HG02970 (cell line): ENCODE measurements around the gene SLC39A11.
"Not testable (repeated sequence)": the region's sequence is repeated elsewhere in the genome, so short reads cannot be mapped to it uniquely, and the experiment has no call there.

ENCODE experiments used
- ATAC-seq: cut with Tn5 transposase; IDR thresholded peaks from one replicate; pipeline ENCODE4 v1.9.1; 2021; ENCODE audit warnings: mild to moderate bottlenecking, moderate library complexity, moderate number of reproducible peaks; ENCODE audit not compliant: unreplicated experiment, low FRiP score

The SLC39A11 gene

DNA sequence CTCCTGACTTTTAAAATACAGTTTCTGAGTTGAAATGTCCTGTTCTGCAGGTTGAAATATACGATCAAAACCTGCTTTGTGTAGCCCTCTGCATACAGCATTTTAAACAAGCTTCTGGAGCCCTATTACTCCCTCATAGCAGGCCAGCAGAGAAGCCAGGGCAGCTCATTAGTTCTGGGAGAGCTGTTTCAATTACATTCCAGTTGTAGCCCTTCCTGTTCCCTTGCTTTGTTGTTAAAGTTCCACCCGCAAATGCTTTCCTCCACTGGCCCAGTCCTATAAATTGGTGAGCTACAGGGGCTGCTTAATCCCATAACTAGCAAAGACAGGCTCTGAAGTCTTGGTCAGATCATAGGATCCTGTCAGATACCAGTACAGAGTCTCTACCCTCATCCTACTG is 162.5 kb downstream of the SLC39A11 start:
- ATAC-seq = no peak

DNA sequence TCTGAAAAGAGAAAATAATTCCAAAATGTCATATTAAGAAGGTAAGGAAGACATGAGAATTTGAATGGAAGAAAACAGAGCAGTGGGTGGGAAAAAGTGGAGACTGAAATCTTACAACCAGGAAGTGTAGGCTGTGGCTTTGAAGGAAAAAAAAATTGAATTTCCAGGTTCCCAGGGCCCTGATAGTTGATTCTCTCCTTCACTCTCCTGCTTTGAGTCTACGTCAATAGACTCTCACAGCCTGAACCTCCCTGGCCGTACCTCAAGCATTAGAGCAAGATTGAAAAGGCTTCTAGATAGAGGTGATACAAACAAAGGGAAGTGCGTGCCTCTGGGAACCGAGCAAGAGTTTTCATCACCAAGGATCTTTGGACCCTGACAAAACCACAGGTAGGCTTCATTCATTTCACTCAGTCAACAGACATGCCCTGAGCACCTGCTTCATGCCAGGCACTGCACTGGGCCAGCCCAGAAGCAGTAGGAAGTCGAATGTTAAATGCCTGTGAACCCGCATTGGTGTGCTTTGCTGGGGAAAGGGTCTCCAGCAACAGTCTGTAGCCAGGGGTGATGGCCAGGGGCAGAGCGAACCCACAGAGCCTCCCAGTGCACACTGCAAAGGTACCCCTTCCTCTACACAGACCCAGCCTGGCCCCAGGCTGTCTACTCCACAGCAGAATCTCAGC is 163.9 kb downstream of the SLC39A11 start:
- no peak for ATAC-seq

DNA sequence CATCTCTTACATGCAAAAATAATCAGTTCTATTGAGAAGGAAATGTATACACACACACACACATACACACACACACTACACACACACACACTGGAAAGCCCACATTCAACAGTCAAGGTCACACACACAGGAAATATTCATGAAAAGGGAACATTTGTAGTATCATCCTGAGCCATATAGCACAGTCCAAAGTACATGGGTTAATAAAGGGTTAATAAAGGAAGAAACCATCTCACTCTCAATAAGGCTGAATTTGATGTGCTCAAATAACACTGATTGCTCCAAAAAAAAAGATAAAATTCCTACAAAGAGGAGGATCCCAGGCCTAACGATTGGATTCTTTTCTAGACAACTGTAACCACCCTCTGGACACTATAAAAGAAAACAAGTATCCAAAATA is 164.7 kb downstream of the SLC39A11 start:
- no peak for ATAC-seq

DNA sequence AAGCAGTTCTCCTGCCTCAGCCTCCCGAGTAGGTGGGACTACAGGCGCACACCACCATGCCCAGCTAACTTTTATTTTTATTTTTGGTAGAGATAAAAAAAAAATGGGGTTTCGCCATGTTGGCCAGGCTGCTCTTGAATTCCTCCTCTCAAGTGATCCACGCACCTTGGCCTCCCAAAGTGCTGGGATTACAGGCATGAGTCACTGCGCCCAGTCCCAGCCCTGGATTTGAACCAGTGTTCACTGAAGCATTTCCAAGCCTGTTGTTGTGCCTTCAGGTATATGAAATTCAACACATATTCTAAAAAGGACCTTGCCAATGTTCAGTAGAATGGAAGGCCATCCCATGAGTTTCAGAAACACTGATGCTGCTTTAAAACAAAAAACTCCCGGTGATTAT is 165.3 kb downstream of the SLC39A11 start:
- ATAC-seq = no peak

DNA sequence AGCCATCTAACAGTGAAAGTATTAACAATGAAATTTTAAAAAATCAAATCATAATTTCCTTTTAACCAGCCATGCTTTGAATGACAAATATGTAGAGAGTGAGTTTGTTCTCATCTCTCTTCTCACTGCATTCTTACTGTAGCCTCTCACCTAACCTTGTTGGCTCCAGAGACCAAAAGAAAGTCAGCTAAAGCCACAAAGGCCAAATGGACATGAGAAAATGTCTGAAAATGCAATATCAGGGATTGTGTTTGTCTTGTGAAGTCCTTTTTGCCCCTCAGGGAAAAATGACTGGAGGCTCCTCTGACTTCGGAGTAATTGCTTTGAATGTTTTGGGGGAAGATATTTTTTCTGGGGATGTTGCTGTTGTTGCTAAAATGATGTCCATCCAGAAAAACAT is 166.3 kb downstream of the SLC39A11 start:
- no peak for ATAC-seq

DNA sequence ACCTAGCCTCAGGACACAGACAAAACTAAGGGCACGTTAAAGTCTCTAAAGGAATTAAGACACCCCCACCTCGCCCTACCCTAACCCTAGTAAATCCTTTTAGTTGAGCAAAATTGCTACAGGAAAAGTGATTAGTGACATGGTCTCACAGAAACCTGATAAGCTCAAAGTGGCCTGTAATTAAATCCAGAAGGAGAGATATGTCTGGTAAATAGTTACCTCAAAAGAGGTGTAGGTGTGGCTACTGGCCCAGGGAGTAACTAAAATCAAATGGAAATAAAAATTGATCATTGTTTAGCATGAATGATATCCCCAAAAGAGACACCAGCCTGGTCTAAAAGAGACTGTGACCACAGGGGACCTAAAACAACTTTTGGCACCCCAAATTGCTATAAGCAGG is 168.3 kb downstream of the SLC39A11 start:
- no peak for ATAC-seq

DNA sequence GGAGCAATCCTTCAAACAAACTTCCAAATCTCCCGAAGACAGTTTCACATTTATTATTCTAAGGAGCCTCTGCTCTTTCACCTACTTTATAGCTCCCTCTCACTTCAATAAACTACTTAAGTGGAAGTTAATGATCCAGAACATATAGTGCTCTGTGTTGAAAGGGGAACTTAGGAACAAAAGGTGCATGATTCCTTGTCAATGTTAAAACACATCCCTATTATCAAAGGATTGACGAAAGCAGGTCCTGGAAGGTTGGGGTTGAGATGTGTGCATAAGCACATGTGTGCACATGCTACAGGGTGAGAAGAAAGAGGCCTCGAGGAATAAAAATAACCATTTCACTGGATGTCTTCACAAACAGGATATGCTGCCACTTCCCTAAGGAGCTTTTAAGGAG is 170.3 kb downstream of the SLC39A11 start:
- no peak for ATAC-seq

DNA sequence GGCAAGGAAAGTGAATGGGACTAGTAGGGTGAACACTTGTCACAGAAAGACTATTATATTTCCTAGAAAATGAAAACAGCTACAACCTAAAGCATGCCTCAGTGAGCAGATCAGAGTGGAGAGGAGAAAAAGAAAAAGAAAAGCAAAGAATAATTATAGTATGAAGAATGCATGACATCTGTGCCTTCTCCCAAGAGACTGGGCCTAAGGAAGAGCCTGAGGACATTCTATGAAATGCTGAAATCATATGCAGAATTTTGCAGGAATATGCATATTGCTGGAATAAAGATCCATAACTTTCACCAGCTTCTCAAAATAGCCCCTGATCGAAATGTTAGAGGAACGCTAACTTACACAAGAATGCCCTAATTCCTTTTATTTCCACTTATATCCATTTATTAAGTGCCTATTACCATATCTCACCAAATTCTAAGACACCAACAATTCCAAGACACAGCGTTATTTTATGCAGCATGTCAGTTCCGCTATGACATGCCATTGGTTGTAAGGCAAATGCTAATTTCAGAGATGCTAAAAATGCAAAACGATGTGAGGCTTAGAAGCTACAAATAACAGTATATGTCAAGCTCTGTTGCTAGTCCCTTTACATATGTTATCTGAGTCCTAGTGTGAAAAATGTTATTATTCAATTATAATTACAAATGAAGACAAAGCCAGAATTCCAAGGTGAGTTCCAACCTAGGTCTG is 171.0 kb downstream of the SLC39A11 start:
- no peak for ATAC-seq

DNA sequence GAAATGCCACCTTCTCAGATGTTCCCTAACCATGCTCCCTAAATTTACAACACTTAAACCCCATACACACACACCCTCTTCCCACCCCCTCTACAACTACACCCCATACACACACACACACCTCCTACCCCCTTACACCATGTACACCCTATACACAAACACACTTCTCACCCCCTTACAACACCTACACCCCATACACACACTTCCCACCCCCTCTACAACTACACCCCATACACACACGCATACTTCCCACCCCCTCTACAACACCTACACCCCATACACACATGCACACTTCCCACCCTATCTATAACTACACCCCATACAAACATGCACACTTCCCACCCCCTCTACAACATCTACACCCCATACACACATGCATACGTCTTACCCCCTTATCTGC is 172.0 kb downstream of the SLC39A11 start:
- no peak for ATAC-seq

DNA sequence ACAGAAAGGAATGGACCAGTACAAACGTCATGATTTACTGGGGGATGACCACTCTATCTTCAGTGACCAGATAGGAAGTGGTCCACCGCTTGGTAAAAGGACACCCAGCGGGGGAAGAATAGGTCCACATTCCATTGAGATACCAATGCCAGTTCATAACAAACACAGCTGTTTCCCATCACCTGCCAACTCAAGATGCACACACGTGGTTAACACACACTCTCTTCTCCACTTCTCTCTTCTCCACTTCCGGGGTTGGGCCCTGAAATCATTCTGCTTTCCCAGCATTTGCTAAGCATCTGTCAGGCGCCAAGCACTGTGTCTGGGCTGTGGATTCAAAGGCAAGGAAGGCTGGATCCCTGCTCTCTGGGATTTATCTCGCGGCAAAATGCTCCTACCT is 175.5 kb downstream of the SLC39A11 start:
- ATAC-seq = no peak

DNA sequence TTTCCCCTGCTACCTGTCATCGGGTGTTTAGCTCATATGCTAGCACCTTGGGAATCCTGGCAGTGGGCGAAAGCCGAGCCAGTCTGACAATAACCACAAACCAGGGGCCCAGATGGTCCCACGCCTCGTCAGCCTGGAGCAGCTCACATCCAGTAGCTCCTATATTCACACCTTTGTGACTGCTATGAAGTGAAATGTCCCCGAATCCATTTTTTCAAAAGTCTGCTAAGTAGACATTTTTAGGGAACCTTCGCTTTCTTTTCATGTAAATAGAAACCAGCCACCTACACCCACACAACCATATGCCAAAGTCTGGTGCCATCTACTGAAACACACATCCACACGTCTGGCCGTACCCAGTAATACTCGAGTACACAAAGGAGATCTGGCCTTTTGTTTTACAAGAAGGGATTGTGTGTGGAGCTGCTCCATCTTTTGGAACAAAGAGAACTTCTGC is 176.8 kb downstream of the SLC39A11 start:
- ATAC-seq = no peak

DNA sequence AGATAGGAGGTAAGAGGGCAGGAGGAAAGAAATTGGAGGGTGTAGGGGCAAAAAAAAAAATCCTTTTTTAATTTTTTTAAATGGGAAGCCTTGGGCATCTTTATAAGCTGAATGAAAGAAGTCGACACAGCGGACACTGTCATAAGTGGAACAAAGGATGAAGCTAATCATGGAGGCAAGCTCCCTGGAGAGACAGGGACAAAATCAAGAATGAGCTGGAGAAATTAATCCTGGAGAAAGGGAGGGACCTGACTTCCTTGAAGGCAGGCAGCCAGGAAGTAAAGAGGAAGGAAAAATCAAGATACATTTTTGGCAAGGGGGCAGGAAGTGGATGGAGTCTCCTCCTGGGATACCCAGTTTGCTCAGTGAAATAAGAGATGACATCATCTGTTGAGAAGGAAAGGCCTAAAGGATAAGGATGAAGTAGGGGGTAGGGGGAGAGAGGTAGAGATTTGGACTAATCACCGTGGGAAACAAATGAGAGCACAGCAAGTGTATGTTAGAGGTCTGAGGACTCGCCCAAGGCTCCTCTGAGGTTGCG is 179.3 kb downstream of the SLC39A11 start:
- no peak for ATAC-seq

DNA sequence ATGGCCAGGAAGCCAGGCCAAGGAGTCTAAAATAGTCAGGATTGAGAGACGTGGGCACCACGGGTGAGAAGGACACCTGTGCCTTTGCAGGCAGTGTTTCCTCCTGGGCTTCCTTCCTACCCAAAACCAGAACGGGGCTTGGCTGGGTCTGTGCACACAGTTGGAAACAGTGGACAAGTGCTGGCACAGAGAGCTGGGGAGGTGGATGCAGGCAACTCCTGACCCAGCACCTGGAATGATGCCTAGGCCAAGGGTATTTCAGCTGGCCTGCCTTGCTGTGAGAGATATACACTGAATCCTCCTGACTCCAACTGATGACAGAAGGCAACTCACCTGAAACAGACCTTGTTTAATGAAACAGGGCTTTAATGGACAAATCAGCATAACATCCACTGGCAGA is 186.2 kb downstream of the SLC39A11 start:
- no peak for ATAC-seq

DNA sequence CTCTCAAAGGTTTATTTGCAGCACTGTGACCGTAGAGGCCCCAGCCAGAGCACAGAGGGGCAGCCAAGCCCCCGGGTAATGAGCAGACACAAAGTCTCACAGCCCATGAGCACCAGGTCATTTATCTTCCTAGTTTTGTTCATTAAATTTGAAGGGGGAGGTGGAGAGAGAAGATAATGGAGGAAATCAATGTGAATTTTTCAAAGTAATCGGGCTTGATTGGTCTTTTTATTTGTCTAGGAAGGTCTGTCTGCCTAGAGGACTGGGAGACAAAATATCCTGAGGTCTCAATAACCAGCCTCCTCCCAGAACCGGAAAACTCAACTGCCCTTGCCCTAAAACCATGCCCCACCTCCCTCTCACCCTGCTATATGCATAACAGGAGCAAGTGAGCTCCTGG is 189.0 kb downstream of the SLC39A11 start:
- ATAC-seq = no peak

DNA sequence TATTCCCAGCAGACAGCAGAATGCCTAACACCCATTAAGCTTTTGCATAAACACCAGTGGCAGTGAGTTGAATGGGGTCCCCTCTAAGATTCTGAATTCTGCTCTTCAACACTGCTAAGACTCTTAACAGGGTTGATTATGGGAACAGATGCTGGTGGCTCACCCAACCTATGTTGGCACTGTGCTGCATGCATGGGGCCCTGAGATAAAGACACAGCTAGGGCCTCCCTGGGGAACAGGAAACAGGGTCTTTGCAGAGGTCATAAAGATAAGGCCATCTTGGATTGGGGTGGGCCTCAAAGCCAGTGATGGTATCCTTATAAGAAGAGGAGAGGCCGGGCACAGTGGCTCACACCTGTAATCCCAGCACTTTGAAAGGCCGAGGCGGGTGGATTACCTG is 190.8 kb downstream of the SLC39A11 start:
- ATAC-seq = no peak

DNA sequence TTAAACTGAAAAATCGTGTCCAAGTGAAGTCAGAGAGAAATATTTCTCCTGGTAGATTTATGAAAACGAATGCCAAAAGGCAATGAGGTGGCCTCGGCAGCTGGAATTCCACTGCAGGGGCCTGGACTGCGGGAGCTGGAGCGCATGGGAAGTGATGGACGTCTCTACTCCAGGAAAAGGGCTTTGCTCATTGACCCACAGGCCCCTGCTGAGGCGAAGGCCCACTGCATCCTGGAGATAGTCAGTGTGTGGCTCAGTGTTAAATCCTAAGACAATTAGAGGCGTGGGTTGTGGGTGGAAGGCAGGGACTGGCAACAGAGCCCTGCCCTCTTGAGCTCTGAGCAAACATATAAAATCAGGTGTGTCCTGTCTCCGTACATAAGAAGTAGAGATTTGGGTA is 191.4 kb downstream of the SLC39A11 start:
- no peak for ATAC-seq

DNA sequence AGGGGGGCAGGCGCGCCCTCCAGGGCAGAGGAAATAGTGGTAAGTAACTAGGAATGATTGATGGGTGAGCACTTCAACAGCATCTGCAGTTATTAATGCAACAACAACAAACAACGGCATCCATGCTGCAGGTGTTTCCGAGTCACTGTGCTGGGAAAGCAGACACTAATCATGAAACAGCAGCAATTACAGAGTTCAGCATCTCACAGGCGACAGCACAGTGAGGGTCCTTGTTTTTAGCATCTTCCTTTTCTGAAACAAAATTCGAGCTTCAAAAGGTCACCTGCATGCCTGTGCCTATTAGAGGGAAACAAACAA is 191.9 kb downstream of the SLC39A11 start:
- ATAC-seq = no peak

DNA sequence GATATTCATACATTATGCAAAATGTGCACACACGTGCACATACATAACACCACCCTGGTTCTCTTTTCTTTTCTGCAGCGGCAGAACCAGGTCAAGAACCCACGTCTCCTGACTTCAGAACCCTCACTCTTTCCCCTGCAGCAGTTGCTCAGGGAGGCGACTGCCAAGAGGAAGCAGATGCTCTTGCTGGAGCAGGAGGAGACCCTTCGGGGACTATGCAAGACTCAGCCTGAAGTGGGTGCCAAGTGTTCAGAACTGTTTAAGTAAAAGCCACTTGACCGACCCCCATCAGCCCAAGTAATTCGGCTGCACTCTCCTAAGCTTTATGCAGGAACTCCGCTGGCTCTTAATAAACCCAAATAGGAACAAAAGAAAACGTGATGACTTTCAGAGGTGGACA is 193.8 kb downstream of the SLC39A11 start:
- ATAC-seq = no peak

DNA sequence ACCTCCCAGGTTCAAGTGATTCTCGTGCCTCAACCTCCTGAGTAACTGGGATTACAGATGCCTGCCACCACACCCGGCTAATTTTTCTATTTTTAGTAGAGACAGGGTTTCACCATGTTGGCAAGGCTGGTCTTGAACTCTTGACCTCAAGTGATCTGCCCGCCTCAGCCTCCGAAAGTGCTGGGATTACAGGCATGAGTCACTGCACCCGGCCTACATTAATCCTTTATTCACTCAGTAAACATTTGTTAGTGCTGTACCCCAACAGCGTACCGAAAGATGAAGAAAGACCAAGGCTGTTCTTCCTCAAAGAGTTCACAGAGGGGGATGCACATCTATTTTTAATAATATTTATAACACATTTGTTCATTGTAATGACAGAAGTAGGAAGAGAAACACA is 196.2 kb downstream of the SLC39A11 start:
- not testable (repeated sequence) for ATAC-seq

DNA sequence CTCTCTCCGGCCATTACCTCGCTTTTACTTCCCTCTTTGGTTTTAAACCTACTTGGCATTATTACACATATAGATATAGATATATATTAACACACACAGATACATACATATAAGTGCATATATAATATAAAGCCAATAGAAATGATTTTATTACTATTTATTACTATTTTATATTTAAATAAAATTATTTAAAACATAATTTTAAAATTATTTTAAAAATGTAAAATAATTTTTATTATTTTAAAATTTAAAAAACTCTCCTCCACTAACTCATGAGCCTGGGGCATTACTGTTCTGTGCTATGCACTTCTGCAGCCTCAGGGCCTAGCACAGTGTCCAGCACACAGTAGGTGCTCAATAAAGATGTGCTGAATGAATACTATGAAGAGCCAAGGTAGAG is 200.9 kb downstream of the SLC39A11 start:
- ATAC-seq = no peak

DNA sequence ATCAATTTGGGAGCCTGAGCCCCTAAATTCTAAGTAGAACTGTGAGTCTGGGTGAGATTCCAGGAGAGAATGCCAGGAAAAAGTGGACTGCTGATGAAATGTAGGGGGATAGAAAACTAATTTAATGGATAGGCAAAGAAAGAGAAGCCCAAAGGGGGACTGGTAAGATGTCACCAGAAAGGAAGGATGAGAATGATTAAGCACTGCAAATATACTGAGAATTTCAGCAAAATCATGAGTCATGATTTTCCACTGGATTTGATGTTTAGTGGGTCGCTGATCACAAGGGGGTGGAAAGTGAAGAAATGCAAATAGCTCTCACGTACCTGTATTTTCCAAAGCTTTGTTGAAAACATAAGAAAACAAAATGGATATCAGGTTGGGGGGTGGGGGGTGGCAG is 201.8 kb downstream of the SLC39A11 start:
- ATAC-seq = no peak

DNA sequence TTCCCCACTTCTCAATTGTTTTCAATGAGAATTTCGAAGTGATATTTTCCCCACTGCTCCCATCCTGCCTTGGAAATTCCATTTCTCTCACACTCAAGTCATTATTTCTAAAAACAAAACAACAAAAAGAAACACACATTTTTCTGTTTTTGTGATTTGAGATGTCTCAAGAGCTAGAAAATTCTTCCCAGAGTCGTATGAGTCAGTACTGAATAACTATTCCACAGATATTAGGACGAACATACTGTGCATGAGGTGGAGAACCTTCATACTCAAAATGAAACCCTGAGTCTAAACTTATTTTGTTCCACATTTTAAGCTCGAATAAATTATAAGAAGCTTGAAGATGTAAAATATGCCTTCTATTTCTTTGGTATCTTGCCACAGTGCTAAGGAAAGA is 204.6 kb downstream of the SLC39A11 start:
- no peak for ATAC-seq
